ENCODE data around the gene MLLT6. TPM values are rescaled to one million over a fixed set of nuclear protein-coding genes. Genes with fewer than 3 reads are reported as not detected.

Gene MLLT6
- total and polyA plus RNA-seq, 2 of the 13 experiments (the other 11 are each of a cell fraction or from before 2014, with no cell fraction given), result 50.7 to 69.5 TPM

DNA sequence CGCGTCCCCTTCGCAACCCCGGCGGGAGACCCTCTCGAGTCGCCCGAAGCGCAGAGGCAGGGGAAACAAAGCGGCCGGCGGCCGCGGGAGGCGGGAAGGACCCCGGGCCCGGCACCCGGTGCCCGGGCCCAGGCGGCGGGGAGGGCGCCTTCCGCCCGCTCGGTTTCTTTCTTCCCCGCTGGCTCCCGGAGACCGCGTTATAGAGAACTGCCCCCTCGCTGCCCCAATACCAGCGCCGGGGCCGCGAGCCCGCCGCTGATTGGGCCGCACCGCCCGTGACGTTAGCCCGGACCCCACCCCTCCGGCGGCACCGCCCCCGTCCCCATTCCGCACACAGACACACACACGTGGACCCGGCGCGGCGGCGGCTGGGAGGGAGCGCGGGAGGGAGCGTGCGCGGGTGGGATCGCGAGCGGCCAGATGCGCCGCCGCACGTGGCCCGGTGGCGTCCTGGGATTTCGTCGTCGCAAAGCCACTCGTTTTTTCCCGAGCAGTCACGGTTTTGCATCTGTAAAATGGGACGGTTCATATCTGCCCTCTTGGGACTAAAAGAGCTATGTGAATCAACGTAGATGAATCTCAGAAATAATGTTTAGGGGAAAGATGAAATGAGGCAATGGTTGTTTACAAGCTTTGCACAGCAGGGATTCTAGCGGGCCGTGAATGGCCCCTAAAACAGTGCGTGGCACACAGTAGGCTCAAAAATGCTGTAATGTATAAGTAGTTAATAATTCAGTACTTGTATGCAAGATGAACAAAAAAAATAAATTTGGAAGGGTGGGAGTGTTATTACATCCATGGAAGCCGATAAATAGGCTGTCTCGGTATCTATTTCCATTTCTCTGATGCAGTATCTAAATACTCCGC lies 30.1 kb upstream of the MLLT6 start, which contains the start of gene EPOP (continued):
- TF ChIP-seq ZFP37 (CRISPR knock-in tag; IDR thresholded peaks at IDR 0.05; ENCODE audit: borderline replicate concordance) (peak; percentile 83), ZNF225 (CRISPR knock-in tag; IDR thresholded peaks at IDR 0.05) (peak; percentile 80; the same call in 1 of the 2 replicates), ZNF17 (CRISPR knock-in tag; IDR thresholded peaks at IDR 0.05) (no peak), ZBTB3 (CRISPR knock-in tag; IDR thresholded peaks at IDR 0.05; ENCODE audit: borderline replicate concordance, low read depth) (no peak; the same call in 1 of the 2 replicates), AGO1 (IDR thresholded peaks at IDR 0.05; ENCODE audit: low read depth, low read length, poor library complexity, severe bottlenecking) (peak; percentile 57), RFX3 (CRISPR knock-in tag; IDR thresholded peaks at IDR 0.05) (0 out of 2 replicates have a peak, but pooled peaks have one; percentile 9)
- TF ChIP-seq, protein P1, sequence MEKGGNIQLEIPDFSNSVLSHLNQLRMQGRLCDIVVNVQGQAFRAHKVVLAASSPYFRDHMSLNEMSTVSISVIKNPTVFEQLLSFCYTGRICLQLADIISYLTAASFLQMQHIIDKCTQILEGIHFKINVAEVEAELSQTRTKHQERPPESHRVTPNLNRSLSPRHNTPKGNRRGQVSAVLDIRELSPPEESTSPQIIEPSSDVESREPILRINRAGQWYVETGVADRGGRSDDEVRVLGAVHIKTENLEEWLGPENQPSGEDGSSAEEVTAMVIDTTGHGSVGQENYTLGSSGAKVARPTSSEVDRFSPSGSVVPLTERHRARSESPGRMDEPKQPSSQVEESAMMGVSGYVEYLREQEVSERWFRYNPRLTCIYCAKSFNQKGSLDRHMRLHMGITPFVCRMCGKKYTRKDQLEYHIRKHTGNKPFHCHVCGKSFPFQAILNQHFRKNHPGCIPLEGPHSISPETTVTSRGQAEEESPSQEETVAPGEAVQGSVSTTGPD (CRISPR knock-in tag; IDR thresholded peaks at IDR 0.05), result no peak
- TF ChIP-seq, protein P2, sequence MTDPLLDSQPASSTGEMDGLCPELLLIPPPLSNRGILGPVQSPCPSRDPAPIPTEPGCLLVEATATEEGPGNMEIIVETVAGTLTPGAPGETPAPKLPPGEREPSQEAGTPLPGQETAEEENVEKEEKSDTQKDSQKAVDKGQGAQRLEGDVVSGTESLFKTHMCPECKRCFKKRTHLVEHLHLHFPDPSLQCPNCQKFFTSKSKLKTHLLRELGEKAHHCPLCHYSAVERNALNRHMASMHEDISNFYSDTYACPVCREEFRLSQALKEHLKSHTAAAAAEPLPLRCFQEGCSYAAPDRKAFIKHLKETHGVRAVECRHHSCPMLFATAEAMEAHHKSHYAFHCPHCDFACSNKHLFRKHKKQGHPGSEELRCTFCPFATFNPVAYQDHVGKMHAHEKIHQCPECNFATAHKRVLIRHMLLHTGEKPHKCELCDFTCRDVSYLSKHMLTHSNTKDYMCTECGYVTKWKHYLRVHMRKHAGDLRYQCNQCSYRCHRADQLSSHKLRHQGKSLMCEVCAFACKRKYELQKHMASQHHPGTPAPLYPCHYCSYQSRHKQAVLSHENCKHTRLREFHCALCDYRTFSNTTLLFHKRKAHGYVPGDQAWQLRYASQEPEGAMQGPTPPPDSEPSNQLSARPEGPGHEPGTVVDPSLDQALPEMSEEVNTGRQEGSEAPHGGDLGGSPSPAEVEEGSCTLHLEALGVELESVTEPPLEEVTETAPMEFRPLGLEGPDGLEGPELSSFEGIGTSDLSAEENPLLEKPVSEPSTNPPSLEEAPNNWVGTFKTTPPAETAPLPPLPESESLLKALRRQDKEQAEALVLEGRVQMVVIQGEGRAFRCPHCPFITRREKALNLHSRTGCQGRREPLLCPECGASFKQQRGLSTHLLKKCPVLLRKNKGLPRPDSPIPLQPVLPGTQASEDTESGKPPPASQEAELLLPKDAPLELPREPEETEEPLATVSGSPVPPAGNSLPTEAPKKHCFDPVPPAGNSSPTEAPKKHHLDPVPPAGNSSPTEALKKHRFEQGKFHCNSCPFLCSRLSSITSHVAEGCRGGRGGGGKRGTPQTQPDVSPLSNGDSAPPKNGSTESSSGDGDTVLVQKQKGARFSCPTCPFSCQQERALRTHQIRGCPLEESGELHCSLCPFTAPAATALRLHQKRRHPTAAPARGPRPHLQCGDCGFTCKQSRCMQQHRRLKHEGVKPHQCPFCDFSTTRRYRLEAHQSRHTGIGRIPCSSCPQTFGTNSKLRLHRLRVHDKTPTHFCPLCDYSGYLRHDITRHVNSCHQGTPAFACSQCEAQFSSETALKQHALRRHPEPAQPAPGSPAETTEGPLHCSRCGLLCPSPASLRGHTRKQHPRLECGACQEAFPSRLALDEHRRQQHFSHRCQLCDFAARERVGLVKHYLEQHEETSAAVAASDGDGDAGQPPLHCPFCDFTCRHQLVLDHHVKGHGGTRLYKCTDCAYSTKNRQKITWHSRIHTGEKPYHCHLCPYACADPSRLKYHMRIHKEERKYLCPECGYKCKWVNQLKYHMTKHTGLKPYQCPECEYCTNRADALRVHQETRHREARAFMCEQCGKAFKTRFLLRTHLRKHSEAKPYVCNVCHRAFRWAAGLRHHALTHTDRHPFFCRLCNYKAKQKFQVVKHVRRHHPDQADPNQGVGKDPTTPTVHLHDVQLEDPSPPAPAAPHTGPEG (CRISPR knock-in tag; IDR thresholded peaks at IDR 0.05), result peak; percentile 95
- TF ChIP-seq, protein P3, sequence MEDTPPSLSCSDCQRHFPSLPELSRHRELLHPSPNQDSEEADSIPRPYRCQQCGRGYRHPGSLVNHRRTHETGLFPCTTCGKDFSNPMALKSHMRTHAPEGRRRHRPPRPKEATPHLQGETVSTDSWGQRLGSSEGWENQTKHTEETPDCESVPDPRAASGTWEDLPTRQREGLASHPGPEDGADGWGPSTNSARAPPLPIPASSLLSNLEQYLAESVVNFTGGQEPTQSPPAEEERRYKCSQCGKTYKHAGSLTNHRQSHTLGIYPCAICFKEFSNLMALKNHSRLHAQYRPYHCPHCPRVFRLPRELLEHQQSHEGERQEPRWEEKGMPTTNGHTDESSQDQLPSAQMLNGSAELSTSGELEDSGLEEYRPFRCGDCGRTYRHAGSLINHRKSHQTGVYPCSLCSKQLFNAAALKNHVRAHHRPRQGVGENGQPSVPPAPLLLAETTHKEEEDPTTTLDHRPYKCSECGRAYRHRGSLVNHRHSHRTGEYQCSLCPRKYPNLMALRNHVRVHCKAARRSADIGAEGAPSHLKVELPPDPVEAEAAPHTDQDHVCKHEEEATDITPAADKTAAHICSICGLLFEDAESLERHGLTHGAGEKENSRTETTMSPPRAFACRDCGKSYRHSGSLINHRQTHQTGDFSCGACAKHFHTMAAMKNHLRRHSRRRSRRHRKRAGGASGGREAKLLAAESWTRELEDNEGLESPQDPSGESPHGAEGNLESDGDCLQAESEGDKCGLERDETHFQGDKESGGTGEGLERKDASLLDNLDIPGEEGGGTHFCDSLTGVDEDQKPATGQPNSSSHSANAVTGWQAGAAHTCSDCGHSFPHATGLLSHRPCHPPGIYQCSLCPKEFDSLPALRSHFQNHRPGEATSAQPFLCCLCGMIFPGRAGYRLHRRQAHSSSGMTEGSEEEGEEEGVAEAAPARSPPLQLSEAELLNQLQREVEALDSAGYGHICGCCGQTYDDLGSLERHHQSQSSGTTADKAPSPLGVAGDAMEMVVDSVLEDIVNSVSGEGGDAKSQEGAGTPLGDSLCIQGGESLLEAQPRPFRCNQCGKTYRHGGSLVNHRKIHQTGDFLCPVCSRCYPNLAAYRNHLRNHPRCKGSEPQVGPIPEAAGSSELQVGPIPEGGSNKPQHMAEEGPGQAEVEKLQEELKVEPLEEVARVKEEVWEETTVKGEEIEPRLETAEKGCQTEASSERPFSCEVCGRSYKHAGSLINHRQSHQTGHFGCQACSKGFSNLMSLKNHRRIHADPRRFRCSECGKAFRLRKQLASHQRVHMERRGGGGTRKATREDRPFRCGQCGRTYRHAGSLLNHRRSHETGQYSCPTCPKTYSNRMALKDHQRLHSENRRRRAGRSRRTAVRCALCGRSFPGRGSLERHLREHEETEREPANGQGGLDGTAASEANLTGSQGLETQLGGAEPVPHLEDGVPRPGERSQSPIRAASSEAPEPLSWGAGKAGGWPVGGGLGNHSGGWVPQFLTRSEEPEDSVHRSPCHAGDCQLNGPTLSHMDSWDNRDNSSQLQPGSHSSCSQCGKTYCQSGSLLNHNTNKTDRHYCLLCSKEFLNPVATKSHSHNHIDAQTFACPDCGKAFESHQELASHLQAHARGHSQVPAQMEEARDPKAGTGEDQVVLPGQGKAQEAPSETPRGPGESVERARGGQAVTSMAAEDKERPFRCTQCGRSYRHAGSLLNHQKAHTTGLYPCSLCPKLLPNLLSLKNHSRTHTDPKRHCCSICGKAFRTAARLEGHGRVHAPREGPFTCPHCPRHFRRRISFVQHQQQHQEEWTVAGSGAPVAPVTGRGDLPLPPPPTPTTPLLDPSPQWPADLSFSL (CRISPR knock-in tag; IDR thresholded peaks at IDR 0.05), result no peak
- TF ChIP-seq, protein P4, sequence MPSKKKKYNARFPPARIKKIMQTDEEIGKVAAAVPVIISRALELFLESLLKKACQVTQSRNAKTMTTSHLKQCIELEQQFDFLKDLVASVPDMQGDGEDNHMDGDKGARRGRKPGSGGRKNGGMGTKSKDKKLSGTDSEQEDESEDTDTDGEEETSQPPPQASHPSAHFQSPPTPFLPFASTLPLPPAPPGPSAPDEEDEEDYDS (CRISPR knock-in tag; IDR thresholded peaks at IDR 0.05), result peak; percentile 95
- TF ChIP-seq, protein P5, sequence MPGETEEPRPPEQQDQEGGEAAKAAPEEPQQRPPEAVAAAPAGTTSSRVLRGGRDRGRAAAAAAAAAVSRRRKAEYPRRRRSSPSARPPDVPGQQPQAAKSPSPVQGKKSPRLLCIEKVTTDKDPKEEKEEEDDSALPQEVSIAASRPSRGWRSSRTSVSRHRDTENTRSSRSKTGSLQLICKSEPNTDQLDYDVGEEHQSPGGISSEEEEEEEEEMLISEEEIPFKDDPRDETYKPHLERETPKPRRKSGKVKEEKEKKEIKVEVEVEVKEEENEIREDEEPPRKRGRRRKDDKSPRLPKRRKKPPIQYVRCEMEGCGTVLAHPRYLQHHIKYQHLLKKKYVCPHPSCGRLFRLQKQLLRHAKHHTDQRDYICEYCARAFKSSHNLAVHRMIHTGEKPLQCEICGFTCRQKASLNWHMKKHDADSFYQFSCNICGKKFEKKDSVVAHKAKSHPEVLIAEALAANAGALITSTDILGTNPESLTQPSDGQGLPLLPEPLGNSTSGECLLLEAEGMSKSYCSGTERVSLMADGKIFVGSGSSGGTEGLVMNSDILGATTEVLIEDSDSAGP (CRISPR knock-in tag; IDR thresholded peaks at IDR 0.05; ENCODE audit: borderline replicate concordance), result peak; percentile 63

All from HepG2 (cell line).